ENCODE data around the gene PCDHGB7.
"Not testable (repeated sequence)": the region's sequence is repeated elsewhere in the genome, so short reads cannot be mapped to it uniquely, and the experiment has no call there.

The PCDHGB7 gene

GRCh38 chr5:141417494-141418172 is at the start of gene PCDHGB7:
Gene PCDHGB7 (plus strand): TSS chr5:141417677. CDS start chr5:141417860, 183 bp downstream.
- TF ChIP-seq, protein P1, sequence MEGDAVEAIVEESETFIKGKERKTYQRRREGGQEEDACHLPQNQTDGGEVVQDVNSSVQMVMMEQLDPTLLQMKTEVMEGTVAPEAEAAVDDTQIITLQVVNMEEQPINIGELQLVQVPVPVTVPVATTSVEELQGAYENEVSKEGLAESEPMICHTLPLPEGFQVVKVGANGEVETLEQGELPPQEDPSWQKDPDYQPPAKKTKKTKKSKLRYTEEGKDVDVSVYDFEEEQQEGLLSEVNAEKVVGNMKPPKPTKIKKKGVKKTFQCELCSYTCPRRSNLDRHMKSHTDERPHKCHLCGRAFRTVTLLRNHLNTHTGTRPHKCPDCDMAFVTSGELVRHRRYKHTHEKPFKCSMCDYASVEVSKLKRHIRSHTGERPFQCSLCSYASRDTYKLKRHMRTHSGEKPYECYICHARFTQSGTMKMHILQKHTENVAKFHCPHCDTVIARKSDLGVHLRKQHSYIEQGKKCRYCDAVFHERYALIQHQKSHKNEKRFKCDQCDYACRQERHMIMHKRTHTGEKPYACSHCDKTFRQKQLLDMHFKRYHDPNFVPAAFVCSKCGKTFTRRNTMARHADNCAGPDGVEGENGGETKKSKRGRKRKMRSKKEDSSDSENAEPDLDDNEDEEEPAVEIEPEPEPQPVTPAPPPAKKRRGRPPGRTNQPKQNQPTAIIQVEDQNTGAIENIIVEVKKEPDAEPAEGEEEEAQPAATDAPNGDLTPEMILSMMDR (IDR thresholded peaks at IDR 0.05; ENCODE audit: control extremely low read depth, extremely low read depth, low read depth, missing control alignments): peak; percentile 82
- POLR2A ChIA-PET: not testable (repeated sequence)
- CTCF ChIA-PET: interaction anchor here (0.6 to 12.7 kb wide), 28 partner anchors 11 to 196 kb away, joined by 3 to 180 read pairs (median 5); partner anchors contain the start of genes PCDHGA1, PCDHGA12, PCDHGA2 and PCDHGB6
- peak; percentile 64 for DNase-seq (ENCODE audit: extremely low spot score)

DNA sequence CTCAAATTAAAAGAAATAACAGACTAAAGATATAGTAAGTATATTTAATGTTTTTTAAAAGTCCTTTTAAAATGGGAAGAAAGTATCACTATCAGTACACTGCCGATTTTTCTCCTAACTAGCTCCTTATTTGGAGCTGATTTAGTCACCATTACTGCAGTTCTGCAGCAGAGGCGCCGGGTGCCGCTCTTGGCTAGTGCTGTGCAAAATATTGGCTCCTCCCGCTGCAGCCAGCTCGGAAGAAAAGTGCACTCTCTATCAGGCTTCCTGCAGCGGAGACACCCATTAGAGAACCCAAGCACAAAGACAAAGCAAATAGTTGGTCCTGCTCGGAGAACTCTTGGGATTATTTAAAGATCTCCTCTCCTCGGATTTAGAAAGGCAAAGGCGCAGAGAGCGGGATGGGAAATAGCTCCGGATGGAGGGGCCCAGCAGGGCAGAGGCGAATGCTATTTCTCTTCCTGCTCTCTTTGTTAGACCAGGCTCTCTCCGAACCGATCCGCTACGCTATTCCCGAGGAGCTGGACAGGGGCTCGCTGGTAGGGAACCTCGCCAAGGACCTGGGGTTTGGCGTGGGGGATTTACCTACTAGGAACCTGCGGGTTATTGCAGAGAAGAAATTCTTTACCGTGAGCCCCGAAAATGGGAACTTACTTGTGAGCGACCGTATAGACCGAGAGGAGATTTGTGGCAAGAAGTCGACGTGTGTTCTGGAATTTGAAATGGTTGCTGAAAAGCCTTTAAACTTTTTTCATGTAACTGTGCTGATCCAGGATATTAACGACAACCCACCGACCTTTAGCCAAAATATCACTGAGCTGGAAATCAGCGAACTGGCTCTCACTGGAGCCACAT is 47.3 kb upstream of the PCDHGB7 start, which contains the start of gene PCDHGB3:
Gene PCDHGB3 (plus strand): TSS at position 249 of the 855 bp plus-strand sequence. CDS start 153 bp downstream, at position 402.
- TF ChIP-seq, protein P1 (IDR thresholded peaks at IDR 0.05; ENCODE audit: control extremely low read depth, extremely low read depth, low read depth, missing control alignments): peak; percentile 16

DNA sequence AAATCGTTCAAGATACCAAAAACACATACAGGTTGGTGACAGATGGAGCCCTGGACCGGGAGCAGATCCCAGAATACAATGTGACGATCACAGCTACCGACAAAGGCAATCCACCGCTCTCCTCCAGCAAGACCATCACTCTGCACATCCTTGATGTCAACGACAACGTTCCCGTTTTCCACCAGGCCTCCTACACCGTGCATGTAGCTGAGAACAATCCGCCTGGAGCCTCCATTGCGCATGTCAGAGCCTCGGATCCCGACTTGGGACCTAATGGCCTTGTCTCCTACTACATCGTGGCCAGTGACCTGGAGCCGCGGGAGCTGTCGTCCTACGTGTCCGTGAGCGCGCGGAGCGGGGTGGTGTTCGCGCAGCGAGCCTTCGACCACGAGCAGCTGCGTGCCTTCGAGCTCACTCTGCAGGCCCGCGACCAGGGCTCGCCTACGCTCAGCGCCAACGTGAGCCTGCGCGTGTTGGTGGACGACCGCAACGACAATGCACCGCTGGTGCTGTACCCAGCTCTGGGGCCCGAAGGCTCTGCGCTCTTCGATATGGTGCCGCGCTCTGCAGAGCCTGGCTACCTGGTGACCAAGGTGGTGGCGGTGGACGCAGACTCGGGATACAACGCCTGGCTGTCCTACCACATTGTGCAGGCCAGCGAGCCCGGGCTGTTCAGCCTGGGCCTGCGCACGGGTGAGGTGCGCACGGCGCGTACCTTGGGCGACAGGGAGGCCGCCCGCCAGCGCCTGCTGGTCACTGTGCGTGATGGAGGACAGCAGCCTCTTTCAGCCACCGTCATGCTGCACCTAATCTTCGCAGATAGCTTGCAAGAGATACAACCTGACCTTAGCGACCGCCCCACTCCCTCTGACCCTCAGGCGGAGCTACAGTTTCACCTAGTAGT is 45.7 kb upstream of the PCDHGB7 start:
- TF ChIP-seq, protein P1 (IDR thresholded peaks at IDR 0.05; ENCODE audit: control extremely low read depth, extremely low read depth, low read depth, missing control alignments): no peak
- DNase-seq (ENCODE audit: extremely low spot score): no peak
- CTCF ChIA-PET: interaction anchor here (0.9 to 2.7 kb wide), 6 partner anchors 10 to 186 kb away, joined by 3 to 8 read pairs (median 4); partner anchors contain the start of genes PCDHGA10, PCDHGA11, PCDHGA2 and PCDHGC3
- POLR2A ChIA-PET: no interaction called here

More for the DNA sequence above, 47.3 kb upstream of the PCDHGB7 start, which contains the start of gene PCDHGB3:
- POLR2A ChIA-PET: no interaction called here
- CTCF ChIA-PET: interaction anchor here (1.0 to 2.7 kb wide), 15 partner anchors 8 to 198 kb away, joined by 3 to 12 read pairs (median 4); partner anchors contain the start of genes PCDHGA10, PCDHGA11, PCDHGA2 and PCDHGA4
- peak; percentile 74 for DNase-seq (ENCODE audit: extremely low spot score)

- DNase-seq (ENCODE audit: extremely low spot score): no peak
- TF ChIP-seq, protein P1 (IDR thresholded peaks at IDR 0.05; ENCODE audit: control extremely low read depth, extremely low read depth, low read depth, missing control alignments): peak; percentile 32
Observed at GRCh38 chr5:141373673-141374317, 43.7 kb upstream of the PCDHGB7 start, which contains the start of gene PCDHGA6. Gene PCDHGA6 (plus strand): TSS chr5:141373891. CDS start chr5:141374084, 193 bp downstream.

DNA sequence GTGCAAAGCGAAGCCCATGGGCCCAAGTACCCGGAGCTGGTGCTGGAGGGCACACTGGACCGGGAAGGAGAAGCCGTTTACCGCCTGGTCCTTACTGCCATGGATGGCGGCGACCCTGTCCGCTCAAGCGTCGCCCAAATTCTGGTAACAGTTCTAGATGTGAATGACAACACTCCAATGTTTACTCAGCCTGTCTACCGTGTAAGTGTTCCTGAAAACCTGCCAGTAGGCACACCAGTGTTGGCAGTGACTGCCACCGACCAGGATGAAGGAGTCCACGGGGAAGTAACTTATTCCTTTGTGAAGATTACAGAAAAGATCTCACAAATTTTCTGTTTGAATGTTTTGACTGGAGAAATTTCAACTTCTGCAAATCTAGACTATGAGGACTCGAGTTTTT is 42.9 kb upstream of the PCDHGB7 start:
- CTCF ChIA-PET: interaction anchor here (1.0 to 1.8 kb wide), 4 partner anchors 10 to 39 kb away, joined by 3 to 6 read pairs (median 4); partner anchors contain the start of genes PCDHGA10 and PCDHGA5
- TF ChIP-seq, protein P1 (IDR thresholded peaks at IDR 0.05; ENCODE audit: control extremely low read depth, extremely low read depth, low read depth, missing control alignments): no peak
- POLR2A ChIA-PET: no interaction called here
- no peak for DNase-seq (ENCODE audit: extremely low spot score)

More at GRCh38 chr5:141373673-141374317, 43.7 kb upstream of the PCDHGB7 start, which contains the start of gene PCDHGA6:
- CTCF ChIA-PET: interaction anchor here (1.1 to 1.8 kb wide), 3 partner anchors 21 to 39 kb away, joined by 3 to 6 read pairs (median 4); partner anchors contain the start of gene PCDHGA10
- POLR2A ChIA-PET: no interaction called here

GRCh38 chr5:141375444-141376155 is 41.9 kb upstream of the PCDHGB7 start:
- not testable (repeated sequence) for DNase-seq (ENCODE audit: extremely low spot score)
- CTCF ChIA-PET: interaction anchor here (1.0 kb wide), 1 partner anchor 11 kb away, joined by 3 read pairs; the partner anchor contains the start of gene PCDHGA5

More at GRCh38 chr5:141375444-141376155, 41.9 kb upstream of the PCDHGB7 start:
- POLR2A ChIA-PET: not testable (repeated sequence)

Data from GM10248 (cell line).